Suppressor macrophage treated with lipopolysaccharide for 1 hour (primary cell): ENCODE measurements around the gene INTS14.
"Not testable (repeated sequence)": the region's sequence is repeated elsewhere in the genome, so short reads cannot be mapped to it uniquely, and the experiment has no call there.

Experiments used
- DNase-seq, 3 donors: peaks; one replicate each; pipeline ENCODE4 v3.0.0-alpha.2; 2020 to 2022

Gene INTS14

GRCh38 chr15:65630760-65631159 lies 19.8 kb upstream of the INTS14 start:
- DNase-seq: no peak

- no peak for DNase-seq
These were observed 18.6 kb upstream of the INTS14 start for GRCh38 chr15:65629548-65629947.

- no peak for DNase-seq
These were observed 15.9 kb upstream of the INTS14 start for GRCh38 chr15:65626856-65627255.

- DNase-seq: no peak
These were observed 12.2 kb upstream of the INTS14 start for GRCh38 chr15:65623103-65623502.

- no peak for DNase-seq
These were observed 10.7 kb upstream of the INTS14 start, which contains the start of gene SLC24A1 for GRCh38 chr15:65621638-65622037. TSS of gene SLC24A1 (plus strand) at chr15:65621938. CDS start at chr15:65624081, 2,143 bp downstream.

- DNase-seq: no peak
These were observed 9.9 kb upstream of the INTS14 start for GRCh38 chr15:65620833-65621232.

GRCh38 chr15:65619626-65620290 lies 8.8 kb upstream of the INTS14 start:
- no peak for DNase-seq

GRCh38 chr15:65618560-65619109 lies 7.7 kb upstream of the INTS14 start:
- no peak for DNase-seq

- not testable (repeated sequence) for DNase-seq
These were observed 5.0 kb upstream of the INTS14 start for GRCh38 chr15:65615887-65616286.

- DNase-seq: peak; percentile 46 to 53 (median 47)
These were observed 2.2 kb upstream of the INTS14 start for GRCh38 chr15:65612949-65613744.

- peak in 2 of 3 donors; percentile 43 to 61 for DNase-seq
These were observed 1.6 kb upstream of the INTS14 start for GRCh38 chr15:65612616-65612946.

- DNase-seq: no peak
These were observed 1.1 kb upstream of the INTS14 start for GRCh38 chr15:65611888-65612615.

- no peak for DNase-seq
These were observed 7.4 kb downstream of the INTS14 start for GRCh38 chr15:65603559-65603958.

GRCh38 chr15:65603134-65603533 lies 7.8 kb downstream of the INTS14 start:
- no peak for DNase-seq

- DNase-seq: no peak
These were observed 11.3 kb downstream of the INTS14 start for GRCh38 chr15:65599677-65600076.

- no peak for DNase-seq
These were observed 12.5 kb downstream of the INTS14 start for GRCh38 chr15:65598468-65598867.

GRCh38 chr15:65595960-65596359 lies 15.0 kb downstream of the INTS14 start:
- DNase-seq: no peak

- DNase-seq: no peak
These were observed 23.8 kb downstream of the INTS14 start for GRCh38 chr15:65587094-65587493.

GRCh38 chr15:65584241-65584640 lies 26.7 kb downstream of the INTS14 start:
- no peak for DNase-seq

- DNase-seq: no peak
These were observed 27.2 kb downstream of the INTS14 start for GRCh38 chr15:65583701-65584100.

- DNase-seq: peak in 1 of 3 donors; percentile 18
These were observed 30.6 kb downstream of the INTS14 start for GRCh38 chr15:65580287-65580686.

- DNase-seq: no peak
These were observed 31.2 kb downstream of the INTS14 start for GRCh38 chr15:65579762-65580161.
